Activated T-cell treated with anti-CD3 and anti-CD28 coated beads, Interleukin-2, amount 50 U/mL, for 1 hour (primary cell): ENCODE data around the gene PHRF1.

Experiments
- DNase-seq: peaks from one replicate; pipeline ENCODE4 v3.0.0-alpha.2; 2020

The PHRF1 gene

DNA sequence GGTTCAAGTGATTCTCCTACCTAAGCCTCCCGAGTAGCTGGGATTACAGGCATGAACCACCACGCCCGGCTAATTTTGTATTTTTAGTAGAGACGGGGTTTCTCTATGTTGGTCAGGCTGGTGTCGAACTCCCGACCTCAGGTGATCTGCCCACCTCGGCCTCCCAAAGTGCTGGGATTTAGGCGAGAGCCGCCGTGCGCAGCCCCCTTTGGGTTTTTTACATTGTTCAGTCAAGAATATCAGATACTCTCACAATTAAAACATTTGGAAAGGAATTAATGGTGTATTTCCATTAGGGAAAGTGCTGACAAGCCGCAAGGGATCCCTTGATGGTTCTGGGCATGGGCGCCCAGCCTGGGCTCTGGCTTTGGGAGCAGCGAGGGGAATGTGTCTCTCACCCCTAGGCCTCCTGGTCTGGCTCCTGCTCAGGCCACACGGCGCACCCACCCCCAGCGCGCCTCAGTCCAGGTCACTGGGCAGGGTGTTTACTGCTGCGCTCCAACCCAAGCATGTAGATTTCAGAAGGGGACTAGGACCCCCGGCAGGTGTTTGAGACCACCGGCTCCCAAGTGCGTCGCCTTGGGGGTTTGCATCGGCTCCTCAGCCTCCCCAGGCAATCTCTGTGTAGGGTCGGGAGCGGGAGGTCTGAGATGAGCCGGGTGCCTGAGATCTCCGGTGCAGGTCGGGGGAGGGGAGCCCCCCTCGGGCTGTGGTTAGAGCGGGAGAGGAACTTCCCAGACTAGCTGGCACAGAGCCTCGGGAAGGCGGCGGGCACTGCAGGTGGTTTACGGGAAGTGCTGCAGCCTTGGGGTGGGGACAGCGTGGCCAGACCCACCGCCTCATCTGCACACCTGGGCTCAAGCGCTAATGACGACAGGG is 40.3 kb downstream of the PHRF1 start:
- no peak for DNase-seq

DNA sequence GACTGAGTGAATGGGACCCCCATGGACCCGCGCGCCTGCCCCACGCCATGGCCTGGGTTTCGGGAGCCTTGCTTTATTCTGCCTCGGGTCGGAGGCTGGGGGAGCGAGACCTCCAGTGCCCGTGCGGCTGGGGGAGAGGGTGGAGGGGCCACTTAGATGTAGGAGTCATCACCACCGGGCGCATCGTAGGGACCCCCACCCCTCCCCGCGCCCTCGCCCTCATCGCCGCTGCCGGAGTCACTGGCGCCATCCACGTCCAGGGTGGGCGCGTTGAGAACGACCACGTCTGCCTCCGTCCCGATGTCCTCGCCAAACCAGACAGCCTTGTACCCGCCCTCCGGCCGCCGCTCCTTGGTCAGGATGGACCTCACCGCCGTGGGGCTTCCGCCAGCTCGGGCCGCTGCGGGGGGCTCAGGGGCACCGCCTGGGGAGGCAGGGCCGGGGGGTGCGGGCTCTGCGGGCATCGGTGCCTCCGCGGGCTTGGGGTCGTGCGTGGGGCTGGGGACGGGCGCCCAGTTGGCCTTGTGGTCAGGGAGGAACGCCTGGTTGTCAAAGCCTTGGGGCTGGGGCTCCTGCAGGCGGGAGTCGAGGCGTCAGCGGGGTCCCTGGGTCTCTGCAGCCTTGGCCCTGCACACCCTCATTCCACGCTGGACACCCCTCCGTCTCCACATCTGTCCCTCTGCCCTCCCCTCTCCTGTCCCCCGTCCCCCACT is 41.1 kb downstream of the PHRF1 start:
- DNase-seq: no peak

DNA sequence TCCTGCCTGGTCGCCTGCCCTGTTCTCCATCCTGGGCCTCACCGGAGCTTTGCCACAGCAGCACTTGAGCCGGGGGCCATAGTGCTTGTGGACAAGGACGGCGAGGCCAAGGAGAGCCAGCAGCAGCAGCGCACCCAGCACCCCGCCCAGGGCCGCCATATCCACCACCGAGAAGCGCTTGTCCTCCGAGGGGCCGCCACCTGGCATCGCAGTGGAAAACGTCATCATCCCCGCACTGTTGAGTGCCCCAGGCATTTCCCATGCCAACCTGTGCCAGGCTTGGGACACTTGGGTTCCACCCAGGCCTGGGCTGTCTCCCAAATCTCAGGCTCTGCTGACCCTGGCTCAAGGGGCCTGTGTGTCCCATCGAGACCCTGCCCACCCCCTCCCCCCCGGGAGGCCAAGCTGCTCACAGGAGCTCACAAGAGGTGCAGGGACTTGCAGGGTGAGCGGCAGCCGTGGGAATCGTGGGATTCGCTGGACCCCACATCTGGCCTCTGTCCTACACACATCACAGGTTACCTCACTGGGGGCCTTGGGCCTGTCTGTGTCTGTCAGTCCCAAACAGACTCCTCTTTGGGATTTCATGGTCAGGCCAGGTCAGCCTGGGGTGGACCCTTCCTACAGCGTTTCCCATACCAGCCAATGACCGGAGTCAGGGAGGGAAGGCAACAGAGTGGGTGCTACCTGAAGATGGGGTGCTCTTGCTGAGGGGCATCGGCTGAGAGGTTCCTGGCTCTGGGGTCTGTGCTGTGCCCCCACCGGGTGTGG is 41.8 kb downstream of the PHRF1 start:
- DNase-seq: no peak

DNA sequence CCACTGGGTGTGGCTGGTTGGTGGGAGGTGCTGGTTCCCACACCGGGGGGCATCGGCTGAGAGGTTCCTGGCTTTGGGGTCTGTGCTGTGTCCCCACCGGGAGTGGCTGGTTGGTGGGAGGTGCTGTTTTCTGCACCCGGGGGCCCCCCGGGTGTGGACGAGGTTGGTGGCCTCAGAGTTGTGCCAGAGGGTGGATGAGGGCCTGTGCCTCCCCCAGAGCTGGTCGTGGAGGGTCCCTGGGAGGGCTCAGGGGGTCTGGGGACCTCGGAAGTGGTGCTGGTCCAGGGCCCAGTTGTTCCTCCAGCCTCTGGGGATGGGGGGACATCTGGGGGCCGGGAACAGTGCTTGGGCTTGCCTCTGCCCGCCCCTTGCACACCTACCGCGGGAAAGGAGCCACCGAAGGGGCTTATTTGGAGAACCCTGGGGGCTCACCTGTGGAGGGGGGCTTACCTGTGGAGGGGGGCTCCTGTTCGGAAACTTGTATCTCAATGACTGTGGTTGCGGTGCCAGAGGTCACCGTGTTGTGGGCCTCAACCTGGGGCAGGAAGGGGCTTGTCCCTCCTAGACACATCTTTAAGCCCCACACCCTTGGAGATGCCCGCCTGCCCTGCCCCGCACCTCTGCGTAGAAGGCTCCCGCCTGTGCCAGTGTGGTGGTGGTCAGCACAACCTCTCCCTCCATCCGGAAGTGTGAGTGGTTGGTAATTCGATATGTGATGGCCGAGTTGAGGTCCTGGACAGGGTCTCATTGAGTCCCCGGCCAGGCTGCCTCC is 42.8 kb downstream of the PHRF1 start:
- DNase-seq: no peak

DNA sequence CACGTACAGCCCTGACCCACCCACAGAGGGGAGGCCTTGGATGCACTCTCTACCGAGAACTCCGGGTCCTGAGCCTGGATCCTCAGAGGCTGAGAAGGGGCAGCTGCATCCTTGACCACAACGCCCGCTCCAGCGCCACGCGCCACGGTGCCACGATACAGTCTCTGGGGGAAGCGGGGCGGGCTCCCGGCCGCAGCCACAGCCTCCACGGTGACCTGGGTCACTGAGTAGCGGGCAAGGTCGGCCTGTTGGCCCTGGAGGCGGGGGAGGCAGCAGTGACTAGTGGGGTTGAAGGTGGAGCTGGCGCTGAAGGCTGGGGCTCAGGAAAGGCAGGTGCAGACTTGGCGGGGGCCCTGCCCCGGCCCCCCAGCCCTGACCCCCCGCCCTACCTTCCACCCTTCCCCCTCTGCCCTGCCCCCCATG is 43.4 kb downstream of the PHRF1 start:
- no peak for DNase-seq

DNA sequence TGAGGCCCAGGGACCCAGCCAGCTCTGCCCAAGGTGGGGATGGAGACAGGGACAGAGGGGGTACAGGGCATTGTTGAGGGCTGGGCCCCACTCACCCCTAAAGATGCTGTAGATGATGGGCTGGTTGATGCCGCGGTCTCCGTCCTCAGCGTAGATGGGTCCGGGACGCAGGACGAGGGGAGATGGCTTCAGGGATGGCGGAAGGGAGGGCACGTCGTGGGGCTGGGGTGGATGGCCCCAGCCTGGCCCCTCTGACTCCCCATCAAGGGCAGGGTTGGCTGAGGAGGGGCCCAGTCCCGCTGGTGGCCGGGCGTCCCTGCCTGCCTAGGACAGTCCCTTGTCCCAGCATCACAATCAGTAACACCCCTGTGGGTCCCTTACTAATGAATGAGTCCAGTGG is 43.9 kb downstream of the PHRF1 start:
- DNase-seq: no peak

DNA sequence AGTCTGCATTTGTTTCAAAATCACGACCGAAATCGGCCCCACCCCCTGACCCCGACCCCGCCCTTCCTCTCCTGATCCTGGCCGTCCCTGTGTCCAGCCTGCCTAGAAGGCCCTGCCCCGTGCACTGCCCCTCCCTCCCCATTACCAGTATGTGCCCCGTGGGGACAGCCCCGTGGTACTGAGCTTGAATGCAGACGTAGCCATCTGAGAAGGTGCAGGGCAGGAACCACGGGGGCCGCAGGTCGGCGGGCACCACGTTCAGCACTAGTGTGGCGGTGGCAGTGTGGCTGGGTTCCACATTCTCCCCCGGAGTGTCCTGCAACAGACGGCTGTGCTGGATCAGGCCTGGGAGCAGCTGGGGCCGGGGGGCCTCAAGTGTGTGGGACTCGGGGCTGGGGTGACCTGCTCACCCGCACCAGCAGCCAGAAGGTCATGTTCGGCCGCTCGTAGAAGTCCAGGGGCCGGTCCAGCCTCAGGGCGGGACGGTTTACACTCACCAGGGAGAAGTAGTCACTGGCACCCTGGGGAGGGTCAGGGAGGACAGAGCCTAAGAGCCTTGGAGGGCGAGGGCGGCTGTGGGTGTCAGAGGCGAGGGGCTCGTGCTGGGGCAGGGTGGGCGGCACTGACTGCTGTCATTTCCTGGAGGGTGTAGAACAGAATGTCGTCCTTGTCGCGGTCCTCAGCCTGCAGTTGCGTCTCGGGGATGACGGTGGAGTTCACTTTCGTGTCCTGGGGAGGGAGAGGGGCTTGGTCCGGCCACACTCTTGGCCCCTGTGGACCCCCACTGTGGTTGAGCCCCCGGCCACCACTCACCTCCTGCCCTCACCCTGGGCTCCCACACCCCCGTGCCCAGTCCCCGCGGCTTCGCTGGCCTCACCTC is 44.9 kb downstream of the PHRF1 start:
- DNase-seq: no peak

DNA sequence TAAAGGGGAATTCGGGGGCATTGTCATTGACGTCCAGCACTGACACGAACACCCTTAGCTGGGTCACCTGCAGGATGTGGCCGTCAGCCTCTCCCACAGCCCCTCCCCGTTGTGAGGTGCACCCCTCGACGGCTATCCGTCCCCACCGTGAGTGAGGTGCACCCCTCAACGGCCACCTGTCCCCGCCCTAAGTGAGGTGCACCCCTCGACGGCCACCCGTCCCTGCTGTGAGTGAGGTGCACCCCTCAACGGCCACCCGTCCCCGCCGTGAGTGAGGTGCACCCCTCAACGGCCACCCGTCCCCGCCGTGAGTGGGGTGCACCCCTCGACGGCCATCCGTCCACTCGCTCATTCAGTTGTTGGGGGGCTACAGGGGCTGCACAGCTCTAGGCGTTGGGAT is 45.6 kb downstream of the PHRF1 start:
- DNase-seq: no peak

DNA sequence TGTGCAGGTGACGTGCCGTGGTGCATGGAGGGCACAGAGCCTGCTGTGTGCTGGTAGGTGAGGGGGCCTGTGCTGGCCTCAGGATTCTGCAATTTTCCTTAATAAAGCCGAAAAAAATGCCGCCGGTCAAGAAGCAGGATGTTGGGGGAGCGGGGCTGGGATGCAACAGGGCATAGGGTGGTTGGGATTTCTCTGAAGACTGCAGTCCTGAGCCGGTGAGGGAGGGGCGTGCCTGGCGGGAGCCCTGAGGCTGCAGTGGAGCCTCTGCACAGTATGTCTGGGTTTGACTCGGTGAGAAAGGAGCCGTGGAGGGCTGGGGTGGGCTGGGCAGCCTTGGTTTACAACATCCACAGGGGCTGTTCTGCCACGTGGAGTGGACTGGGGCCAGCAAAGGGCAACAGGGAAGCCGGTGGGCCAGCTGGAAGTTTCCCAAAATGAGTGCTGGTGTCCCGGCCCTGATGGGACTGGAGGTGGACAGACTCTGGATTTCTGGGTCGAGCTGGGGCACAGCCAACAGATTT is 47.1 kb downstream of the PHRF1 start:
- DNase-seq: no peak

DNA sequence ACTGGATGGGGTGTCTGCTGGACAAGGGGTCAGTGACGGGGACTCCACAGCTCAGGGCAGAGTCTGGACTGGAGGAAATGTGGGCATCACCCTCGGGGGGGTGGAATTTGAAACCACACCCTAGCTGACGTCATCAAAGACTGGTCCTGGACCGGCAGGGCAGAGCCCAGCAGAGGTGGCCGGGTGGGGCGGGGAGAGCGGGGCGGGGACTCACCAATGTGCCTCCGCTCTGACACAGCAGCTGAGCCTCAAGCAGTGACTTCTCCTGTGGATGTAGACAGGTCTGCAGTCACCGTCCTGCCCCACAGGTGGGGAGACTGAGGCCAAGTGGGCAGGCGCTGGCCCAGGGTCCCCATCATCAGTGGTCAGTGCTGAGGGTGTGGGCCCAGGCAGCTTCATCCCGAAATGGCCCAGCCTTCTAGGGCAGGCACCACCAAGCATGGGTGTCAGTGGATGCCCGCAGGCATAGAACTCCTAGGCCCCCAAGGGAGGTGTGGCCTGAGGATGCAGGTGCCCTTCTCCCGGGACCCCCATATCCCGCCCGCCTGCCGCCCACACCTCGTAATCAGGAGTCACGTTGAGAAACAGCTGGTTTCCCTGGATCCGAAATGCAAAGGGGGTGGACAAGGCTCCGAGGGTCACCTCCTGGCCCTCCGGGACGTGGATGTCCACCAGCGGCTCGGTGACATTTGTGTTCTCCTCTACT is 47.9 kb downstream of the PHRF1 start:
- no peak for DNase-seq

DNA sequence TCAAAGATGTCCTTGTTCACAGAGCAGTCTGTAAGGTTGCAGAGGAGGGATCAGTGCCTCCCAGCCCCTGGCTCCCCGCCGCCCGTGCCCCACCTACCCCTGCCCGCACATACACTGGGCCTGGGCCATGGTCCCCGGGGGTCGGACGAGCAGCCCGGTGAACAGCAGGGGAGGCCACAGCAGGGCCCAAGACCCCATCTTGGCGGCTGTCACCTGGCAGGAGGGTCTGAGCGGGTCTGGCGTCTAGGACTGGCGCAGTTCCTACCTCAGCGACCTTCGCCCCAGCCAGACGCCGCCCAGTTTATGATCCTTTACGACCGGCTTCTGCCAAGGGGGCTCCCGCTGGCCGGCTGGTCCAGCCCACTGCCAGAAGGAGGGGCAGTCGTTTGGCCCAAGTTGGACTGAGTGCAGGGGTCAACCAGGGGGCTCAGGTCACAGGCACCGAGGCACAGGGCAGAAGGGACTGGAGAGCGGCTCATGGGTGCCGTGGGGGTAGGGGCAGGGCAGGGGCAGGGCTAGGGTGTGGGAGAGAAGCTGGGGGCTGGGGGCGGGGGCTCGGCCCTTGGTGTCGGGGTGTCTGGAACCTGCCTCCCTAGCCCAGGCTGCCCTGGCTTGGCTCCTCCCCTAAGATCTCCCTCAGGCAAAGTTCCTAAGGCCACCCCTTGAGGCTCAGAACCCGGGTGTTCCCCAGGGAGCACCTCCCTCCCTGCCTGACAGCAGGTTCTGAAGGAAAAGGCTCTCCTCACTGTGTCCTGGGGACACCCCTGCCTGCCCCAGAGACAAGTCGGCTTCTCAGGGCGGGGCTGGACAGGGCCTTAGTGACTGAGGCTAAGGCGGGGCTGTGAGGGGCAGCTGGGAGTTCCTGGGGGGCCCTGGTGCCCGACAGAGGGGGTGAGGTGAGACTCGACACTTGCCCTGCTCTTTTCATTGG is 48.7 kb downstream of the PHRF1 start, which contains the start of gene CDHR5:
CDHR5 (minus strand) TSS at position 251 of the 931 bp plus-strand sequence; CDS start at position 198, 53 bp downstream.
- DNase-seq: no peak

DNA sequence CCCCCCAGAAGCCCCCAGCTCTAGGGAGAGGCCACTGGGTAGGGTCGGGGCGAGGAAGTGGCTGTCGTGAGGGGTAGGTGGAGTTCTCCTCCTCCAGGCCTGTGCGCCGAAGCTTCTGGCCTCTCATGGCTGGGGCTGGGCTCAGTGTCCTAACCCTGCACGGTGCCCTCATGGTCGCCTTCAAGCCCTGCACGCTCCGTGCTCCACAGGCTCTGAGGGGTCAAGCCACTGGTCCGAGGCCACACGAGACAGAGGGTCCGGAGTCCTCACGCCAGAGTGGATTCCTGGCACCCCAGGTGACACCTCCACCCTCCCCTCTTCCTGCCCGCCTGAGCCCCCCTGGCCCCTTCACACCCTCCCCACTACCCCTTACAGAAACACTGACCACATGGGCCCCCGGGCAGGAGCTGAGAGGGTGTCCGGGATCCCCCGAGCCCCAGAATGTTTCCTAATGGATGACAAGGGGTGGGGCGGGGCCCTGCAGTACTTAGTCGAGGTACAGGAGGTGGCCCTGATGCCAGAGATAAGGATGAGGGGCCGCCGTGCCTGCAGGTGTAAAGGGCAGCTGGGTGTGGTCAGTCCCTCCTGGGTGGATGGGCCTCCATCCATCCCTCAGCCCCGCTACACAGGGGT is 49.5 kb downstream of the PHRF1 start:
- no peak for DNase-seq

DNA sequence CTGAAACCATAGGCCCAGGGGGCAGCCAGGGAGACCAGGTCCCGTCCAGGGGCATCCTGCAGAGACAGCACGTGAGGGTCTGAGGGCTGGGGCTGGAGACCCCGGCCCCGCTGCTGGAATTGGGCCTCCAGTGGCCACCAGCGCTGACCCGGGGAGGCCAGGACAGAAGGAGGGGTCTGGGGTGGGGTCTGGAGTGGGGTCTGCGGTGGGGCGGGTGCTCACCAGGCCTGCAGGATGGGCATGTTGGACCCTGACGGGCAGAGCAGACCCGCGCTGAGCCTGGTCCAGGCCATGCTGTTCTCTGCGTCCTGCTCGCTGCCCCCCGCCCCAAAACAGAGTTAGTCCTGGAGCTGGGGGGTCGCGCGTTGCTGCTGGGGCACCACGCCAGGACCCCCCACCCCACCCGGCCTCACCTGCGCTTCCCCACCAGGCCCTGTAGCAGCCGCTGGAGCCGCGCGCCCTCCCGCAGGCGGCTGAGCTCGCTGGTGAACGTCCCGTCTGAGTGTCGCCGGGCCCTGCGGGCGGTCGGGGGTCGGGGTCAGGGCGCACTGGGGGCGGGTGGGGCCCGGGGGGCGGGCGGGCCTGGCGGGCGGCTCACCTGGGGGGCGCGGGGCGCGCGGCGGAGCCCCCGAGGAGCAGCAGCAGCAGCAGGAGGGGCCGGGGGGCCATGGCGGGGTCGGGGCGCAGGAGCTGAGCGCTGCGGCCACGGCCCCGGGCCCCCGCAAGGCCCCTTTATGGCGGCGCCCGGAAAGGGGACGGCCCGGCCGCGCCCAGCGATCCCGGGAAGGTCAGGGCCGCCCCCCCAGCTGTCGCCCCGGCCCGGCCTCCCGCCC is 50.4 kb downstream of the PHRF1 start, which contains the start of gene SCT:
SCT (minus strand) TSS at position 707 of the 833 bp plus-strand sequence; CDS start at position 669, 38 bp downstream.
- DNase-seq: no peak

DNA sequence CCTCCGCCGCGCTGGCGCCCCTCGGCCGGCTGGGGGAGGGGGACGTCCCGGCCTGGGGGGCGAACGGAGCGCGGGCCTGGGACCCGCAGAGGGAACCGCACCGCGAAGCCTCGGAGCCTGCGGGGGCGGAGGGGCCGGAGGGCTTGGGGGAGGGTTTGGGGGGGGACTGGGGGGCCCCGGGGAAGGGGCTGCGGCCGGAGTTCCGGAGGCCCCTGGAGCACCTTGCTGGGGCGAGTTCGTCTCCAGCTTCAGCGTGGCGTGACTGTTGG is 51.0 kb downstream of the PHRF1 start:
- no peak for DNase-seq

DNA sequence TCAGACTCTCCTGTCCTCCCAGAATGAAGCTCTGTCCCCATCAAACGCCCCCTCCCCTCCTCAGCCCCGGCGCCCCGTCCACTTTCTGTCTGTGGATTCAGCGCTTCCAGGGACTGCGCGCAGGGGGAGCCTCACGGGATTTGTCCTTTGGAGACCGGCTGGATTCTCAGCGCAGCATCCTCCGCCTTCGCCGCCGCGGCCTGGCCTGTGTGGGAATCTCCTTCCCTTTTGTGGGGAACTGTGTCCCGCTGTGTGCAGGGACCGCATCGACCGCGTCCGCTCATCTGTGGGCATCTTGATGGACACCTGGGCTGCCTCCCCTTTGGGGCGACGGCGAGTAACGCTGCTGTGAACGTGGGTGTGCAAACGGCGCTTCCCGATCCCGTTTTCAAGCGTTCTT is 51.8 kb downstream of the PHRF1 start:
- DNase-seq: no peak

DNA sequence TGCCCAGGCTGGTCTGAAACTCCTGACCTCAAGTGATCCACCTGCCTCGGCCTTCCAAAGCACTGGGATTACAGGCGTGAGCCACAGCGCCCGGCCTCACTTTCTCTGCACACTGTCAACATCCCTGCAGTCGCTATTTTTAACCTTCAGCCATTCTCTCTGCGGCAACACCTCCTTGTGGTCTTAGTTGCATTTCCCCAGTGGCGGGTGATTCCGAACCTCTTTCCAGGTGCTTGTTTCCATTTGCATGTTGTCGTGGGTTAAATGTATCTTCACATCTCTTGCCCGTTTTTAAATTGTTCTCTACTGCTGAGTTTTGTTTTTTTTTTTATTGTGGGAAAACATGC is 52.9 kb downstream of the PHRF1 start:
- no peak for DNase-seq

DNA sequence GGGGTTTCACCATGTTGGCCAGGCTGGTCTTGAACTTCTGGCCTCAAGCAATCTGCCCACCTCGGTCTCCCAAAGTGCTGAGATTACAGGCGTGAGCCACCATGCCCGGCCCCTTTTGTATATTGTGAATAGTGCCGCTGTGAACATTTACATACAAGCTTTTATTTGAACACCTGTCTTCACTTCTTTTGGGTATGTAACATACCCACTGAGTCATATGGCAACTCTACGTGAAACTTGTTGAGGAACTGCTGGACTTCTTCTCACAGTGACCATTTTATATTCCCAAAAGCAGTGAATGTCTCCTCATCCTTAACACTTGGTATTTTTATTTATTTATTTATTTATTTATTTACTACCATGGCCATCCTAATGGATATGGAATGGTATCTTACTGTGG is 54.6 kb downstream of the PHRF1 start:
- DNase-seq: no peak

DNA sequence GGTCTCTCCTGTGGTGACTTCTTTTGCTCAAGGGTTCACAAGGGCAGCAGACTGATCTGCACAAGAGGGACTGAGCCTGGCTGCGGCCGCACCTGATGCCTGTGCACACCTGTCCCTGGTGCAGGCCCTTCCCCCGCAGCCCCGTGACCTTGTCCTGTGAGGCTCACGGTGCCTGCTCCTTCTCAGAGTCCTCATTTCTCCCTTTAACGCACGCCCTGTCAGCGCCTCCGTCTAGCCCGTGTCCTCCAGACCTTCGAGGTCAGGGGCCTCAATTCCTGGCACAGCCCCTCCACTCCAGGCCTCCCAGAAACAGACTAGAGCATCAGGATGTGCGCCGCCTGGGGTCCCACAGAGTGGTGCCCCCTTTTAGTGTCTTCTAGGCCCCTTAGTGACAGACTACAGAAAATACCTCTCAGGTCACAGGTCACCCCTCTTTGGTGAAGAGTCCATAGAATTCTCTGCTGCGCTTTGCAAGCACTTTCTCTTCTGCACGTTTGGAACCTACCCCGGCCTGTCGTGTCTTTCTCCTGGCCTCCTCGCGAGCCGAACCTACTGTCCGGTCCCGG is 59.8 kb downstream of the PHRF1 start:
- DNase-seq: no peak
